GM12878 (cell line): ENCODE data around the gene DTX4.

Experiments used
- RFX5 ChIP-seq: IDR thresholded peaks from 2 replicates; pipeline ENCODE4 v1.6.1; 2011; ENCODE audit warnings: low read depth, low read length, improper control_type of control experiment
- TF ChIP-seq, protein P1 (sequence below), 3 experiments: IDR thresholded peaks in 2 of 3; conservative IDR thresholded peaks in 1 of 3; 2 replicates each; pipeline ENCODE4 v1.5.1; 2011; ENCODE audit warnings: low read depth in 3 of 3, low read length in 3 of 3, mild to moderate bottlenecking in 3 of 3, control low read depth in 2 of 3, moderate library complexity in 2 of 3, inconsistent platforms in 1 of 3, mixed read lengths in 1 of 3; ENCODE audit not compliant: control insufficient read depth in 2 of 3, insufficient read depth in 1 of 3; ENCODE audit errors: extremely low read depth in 1 of 3
- TF ChIP-seq, protein P2 (sequence below): fragments of 450-650 bp; IDR thresholded peaks from 2 replicates; pipeline ENCODE4 v1.6.1; 2016; ENCODE audit warnings: mild to moderate bottlenecking

DNA sequence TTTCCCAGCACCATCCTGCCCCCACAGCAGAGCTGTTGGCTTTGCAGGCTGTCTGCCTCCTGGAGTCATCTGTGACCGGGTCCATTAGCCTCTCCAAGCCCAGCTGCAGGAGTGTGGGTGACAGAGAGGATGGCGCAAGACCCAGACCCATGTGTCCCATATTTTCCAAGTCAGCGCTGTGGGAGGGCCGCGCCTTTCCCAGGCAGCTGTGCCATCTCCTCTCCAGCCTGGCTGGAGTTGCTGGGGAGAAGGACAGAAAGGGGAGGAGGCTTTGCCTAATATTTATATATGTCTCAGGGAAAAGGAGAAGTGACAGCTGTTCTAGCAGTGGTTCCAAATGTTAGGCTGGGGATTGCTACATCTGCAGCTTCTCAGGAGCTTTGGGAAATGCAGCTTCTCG is 15.7 kb downstream of the DTX4 start:
- TF ChIP-seq, protein P1, sequence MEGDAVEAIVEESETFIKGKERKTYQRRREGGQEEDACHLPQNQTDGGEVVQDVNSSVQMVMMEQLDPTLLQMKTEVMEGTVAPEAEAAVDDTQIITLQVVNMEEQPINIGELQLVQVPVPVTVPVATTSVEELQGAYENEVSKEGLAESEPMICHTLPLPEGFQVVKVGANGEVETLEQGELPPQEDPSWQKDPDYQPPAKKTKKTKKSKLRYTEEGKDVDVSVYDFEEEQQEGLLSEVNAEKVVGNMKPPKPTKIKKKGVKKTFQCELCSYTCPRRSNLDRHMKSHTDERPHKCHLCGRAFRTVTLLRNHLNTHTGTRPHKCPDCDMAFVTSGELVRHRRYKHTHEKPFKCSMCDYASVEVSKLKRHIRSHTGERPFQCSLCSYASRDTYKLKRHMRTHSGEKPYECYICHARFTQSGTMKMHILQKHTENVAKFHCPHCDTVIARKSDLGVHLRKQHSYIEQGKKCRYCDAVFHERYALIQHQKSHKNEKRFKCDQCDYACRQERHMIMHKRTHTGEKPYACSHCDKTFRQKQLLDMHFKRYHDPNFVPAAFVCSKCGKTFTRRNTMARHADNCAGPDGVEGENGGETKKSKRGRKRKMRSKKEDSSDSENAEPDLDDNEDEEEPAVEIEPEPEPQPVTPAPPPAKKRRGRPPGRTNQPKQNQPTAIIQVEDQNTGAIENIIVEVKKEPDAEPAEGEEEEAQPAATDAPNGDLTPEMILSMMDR (IDR thresholded peaks at IDR 0.05 in 2 of 3, conservative IDR thresholded peaks at IDR 0.05 in 1 of 3; ENCODE audit: control insufficient read depth in 2 of 3, extremely low read depth in 1 of 3, insufficient read depth in 1 of 3, low read depth in 3 of 3, low read length in 3 of 3), result no peak
- no peak for TF ChIP-seq RFX5
- TF ChIP-seq, protein P2, sequence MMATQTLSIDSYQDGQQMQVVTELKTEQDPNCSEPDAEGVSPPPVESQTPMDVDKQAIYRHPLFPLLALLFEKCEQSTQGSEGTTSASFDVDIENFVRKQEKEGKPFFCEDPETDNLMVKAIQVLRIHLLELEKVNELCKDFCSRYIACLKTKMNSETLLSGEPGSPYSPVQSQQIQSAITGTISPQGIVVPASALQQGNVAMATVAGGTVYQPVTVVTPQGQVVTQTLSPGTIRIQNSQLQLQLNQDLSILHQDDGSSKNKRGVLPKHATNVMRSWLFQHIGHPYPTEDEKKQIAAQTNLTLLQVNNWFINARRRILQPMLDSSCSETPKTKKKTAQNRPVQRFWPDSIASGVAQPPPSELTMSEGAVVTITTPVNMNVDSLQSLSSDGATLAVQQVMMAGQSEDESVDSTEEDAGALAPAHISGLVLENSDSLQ, result no peak
